ENCODE measurements around the gene GPATCH2L.

GPATCH2L gene

GRCh38 chr14:76201162-76201561, 49.4 kb downstream of the GPATCH2L start:
- no peak for DNase-seq

GRCh38 chr14:76203086-76204001, 51.6 kb downstream of the GPATCH2L start:
- no peak for DNase-seq

- DNase-seq: no peak
These were observed 52.9 kb downstream of the GPATCH2L start for GRCh38 chr14:76204461-76205230.

- no peak for DNase-seq
These were observed 54.0 kb downstream of the GPATCH2L start for GRCh38 chr14:76205708-76206107.

GRCh38 chr14:76208340-76208739, 56.6 kb downstream of the GPATCH2L start:
- no peak for DNase-seq

- DNase-seq: no peak
These were observed 60.5 kb downstream of the GPATCH2L start for GRCh38 chr14:76212242-76212641.

GRCh38 chr14:76217179-76217578, 65.5 kb downstream of the GPATCH2L start:
- no peak for DNase-seq

- DNase-seq: no peak
These were observed 66.9 kb downstream of the GPATCH2L start for GRCh38 chr14:76218662-76219061.

GRCh38 chr14:76219873-76220272, 68.2 kb downstream of the GPATCH2L start:
- DNase-seq: no peak

GRCh38 chr14:76227450-76228050, 75.8 kb downstream of the GPATCH2L start:
- DNase-seq: no peak

GRCh38 chr14:76228138-76228537, 76.4 kb downstream of the GPATCH2L start:
- no peak for DNase-seq

GRCh38 chr14:76232800-76233199, 81.1 kb downstream of the GPATCH2L start:
- DNase-seq: no peak

GRCh38 chr14:76235628-76236027, 83.9 kb downstream of the GPATCH2L start:
- no peak for DNase-seq

GRCh38 chr14:76236172-76237130, 84.7 kb downstream of the GPATCH2L start:
- DNase-seq: no peak

- no peak for DNase-seq
These were observed 85.7 kb downstream of the GPATCH2L start for GRCh38 chr14:76237349-76237990.

GRCh38 chr14:76245097-76245496, 93.4 kb downstream of the GPATCH2L start:
- DNase-seq: no peak

- no peak for DNase-seq
These were observed 98.6 kb downstream of the GPATCH2L start for GRCh38 chr14:76250302-76250701.

GRCh38 chr14:76252471-76252870, 100.7 kb downstream of the GPATCH2L start:
- no peak for DNase-seq

- DNase-seq: no peak
These were observed 101.4 kb downstream of the GPATCH2L start for GRCh38 chr14:76253111-76253510.

- DNase-seq: no peak
These were observed 104.8 kb downstream of the GPATCH2L start for GRCh38 chr14:76256545-76256944.

- DNase-seq: no peak
These were observed 105.5 kb downstream of the GPATCH2L start for GRCh38 chr14:76257111-76257803.

Measured in activated naive CD4-positive, alpha-beta T cell treated with anti-CD3 and anti-CD28 coated beads, Interleukin-2, amount 50 U/mL, for 16 hours (primary cell).